HL-60 (cell line): ENCODE data around the gene ZNRF4.

ENCODE experiments used
- CTCF ChIP-seq: IDR thresholded peaks from one replicate; pipeline ENCODE4 v1.5.1; 2011; ENCODE audit warnings: low read length, control low read depth, inconsistent platforms; ENCODE audit not compliant: insufficient read depth
- GABPA ChIP-seq: IDR thresholded peaks from 2 replicates; pipeline ENCODE4 v1.6.1; 2012; ENCODE audit warnings: low read depth
- POLR2AphosphoS5 ChIP-seq: IDR thresholded peaks from 2 replicates; pipeline ENCODE4 v1.6.1; 2012; ENCODE audit warnings: low read depth
- REST ChIP-seq: IDR thresholded peaks from 2 replicates; pipeline ENCODE4 v1.6.1; 2012; ENCODE audit warnings: low read depth; ENCODE audit not compliant: insufficient replicate concordance
- SPI1 ChIP-seq: IDR thresholded peaks from 2 replicates; pipeline ENCODE4 v1.6.1; 2012; ENCODE audit warnings: low read depth, mild to moderate bottlenecking, borderline replicate concordance

- TF ChIP-seq CTCF, result no peak
- no peak for TF ChIP-seq GABPA
- TF ChIP-seq REST, result no peak
- TF ChIP-seq POLR2AphosphoS5, result no peak
- no peak for TF ChIP-seq SPI1
Measured at GRCh38 chr19:5445071-5445470, 10.1 kb upstream of the ZNRF4 start.
